ENCODE measurements around the gene TRERF1. TPM values are rescaled to one million over a fixed set of nuclear protein-coding genes. Genes with fewer than 3 reads are reported as not detected.

TRERF1 gene
- total and polyA plus RNA-seq, 2 of the 8 experiments (the other 6 are each of a cell fraction or from before 2014, with no cell fraction given) = 10.8 to 21.5 TPM

GRCh38 chr6:42349753-42350511 lies 101.8 kb downstream of the TRERF1 start:
- H3K4ac ChIP-seq (replicated peaks; ENCODE audit: insufficient read length, low read depth, low read length) = no peak overlapping the region
- H4K8ac ChIP-seq (ENCODE audit: extremely low read depth, insufficient read depth, low read length) = no peak overlapping the region
- H3K4me2 ChIP-seq (ENCODE audit: insufficient read depth in 1 of 2, low read depth in 2 of 2, low read length in 2 of 2) = no peak overlapping the region
- H2BK15ac ChIP-seq (ENCODE audit: low read length) = no peak overlapping the region
- ChIA-PET POLR2A (ENCODE audit: partially characterized antibody) (interaction anchor here (1.1 to 1.3 kb wide), 2 partner anchors 94 to 104 kb away, joined by 3 read pairs; no protein-coding TSS in a partner anchor), CTCF (ENCODE audit: partially characterized antibody) (interaction anchor here (0.8 to 2.1 kb wide), 4 partner anchors 35 to 165 kb away, joined by 3 to 8 read pairs (median 4); no protein-coding TSS in a partner anchor)
- peaks cover 1 to 3% of the 10 kb centered on the region in 2 experiments for H4K20me1 ChIP-seq (replicated peaks in 1 of 2; ENCODE audit: control insufficient read depth in 1 of 2, insufficient read depth in 2 of 2, low read length in 2 of 2)
- no peaks in the 10 kb centered on the region for H3K27me3 ChIP-seq (replicated peaks in 1 of 4; ENCODE audit: control insufficient read depth in 3 of 4, extremely low read depth in 1 of 4, insufficient read depth in 3 of 4, low read length in 3 of 4)
- no peak overlapping the region for H4K91ac ChIP-seq (replicated peaks; ENCODE audit: insufficient read length, low read length)
- no peaks in the 10 kb centered on the region for H3K9me3 ChIP-seq (ENCODE audit: insufficient read depth in 2 of 2, low read depth in 1 of 2, low read length in 1 of 2)
- peaks cover 0 to 11% of the 10 kb centered on the region in 2 experiments; a peak in 1 of 4 replicates for H3K79me2 ChIP-seq (ENCODE audit: control insufficient read depth in 1 of 2, insufficient read depth in 2 of 2, low read length in 2 of 2)
- no peaks in the 10 kb centered on the region; a peak in 1 of 8 replicates for H3K36me3 ChIP-seq (ENCODE audit: control insufficient read depth in 2 of 4, insufficient read depth in 4 of 4, low read length in 3 of 4)
- FAIRE-seq (no peak), DNase-seq (ENCODE audit: low read depth in 1 of 2, low spot score in 2 of 2) (no peak)
- 84% methylated on average over 10 of the region's 10 CpGs; no CpG with 5 or more reads in 1 of the 2 experiments for WGBS, 2 experiments (ENCODE audit: extremely low coverage in 1 of 2, insufficient coverage in 1 of 2, insufficient read length in 1 of 2, insufficient replicate concordance in 2 of 2, low coverage in 1 of 2, low lambda C conversion rate in 2 of 2, missing lambda C conversion rate in 1 of 2)
- no peak overlapping the region for H3K18ac ChIP-seq (ENCODE audit: extremely low read depth, low read length)
- H3K23me2 ChIP-seq (ENCODE audit: low read depth, low read length) = no peaks in the 10 kb centered on the region
- H2AK5ac ChIP-seq (ENCODE audit: low read depth, low read length) = no peak overlapping the region
- no peak overlapping the region for H4K5ac ChIP-seq (ENCODE audit: insufficient read length, low read depth, low read length)
- H2BK120ac ChIP-seq (replicated peaks; ENCODE audit: low read depth, low read length) = no peak overlapping the region
- H2AFZ ChIP-seq (ENCODE audit: low read length) = no peak overlapping the region
- no peak overlapping the region for H3K14ac ChIP-seq (ENCODE audit: insufficient read length)
- no peaks in the 10 kb centered on the region; the same call in 1 of the 2 replicates for H3K79me1 ChIP-seq (ENCODE audit: low read depth, low read length)
- H3K4me3 ChIP-seq (ENCODE audit: extremely low read depth in 1 of 4, insufficient read depth in 2 of 4, low read depth in 3 of 4, low read length in 4 of 4) = no peak overlapping the region
- H3K56ac ChIP-seq (replicated peaks; ENCODE audit: insufficient read length, low read depth, low read length) = no peak overlapping the region
- H2BK5ac ChIP-seq (ENCODE audit: low read depth, low read length) = no peak overlapping the region
- no peak overlapping the region for H2BK12ac ChIP-seq (ENCODE audit: low read depth, low read length)
- no peak overlapping the region for H3K23ac ChIP-seq (ENCODE audit: insufficient read length)
- no peak overlapping the region for H2BK20ac ChIP-seq (ENCODE audit: low read length)
- peaks cover 0 to 3% (median 0%) of the 10 kb centered on the region in 4 experiments; a peak in 1 of 7 replicates for H3K4me1 ChIP-seq (replicated peaks in 1 of 4; ENCODE audit: control insufficient read depth in 3 of 4, insufficient read depth in 4 of 4, low read length in 3 of 4)
- no peak overlapping the region for H3K9ac ChIP-seq (replicated peaks in 1 of 4; ENCODE audit: extremely low read depth in 1 of 4, low read depth in 3 of 4, low read length in 3 of 4)
- H3K27ac ChIP-seq (ENCODE audit: low read depth, low read length) = no peak overlapping the region
- TF ChIP-seq NRF1 (IDR thresholded peaks at IDR 0.05; ENCODE audit: low read depth, low read length) = no peak
- TF ChIP-seq YY1 (IDR thresholded peaks at IDR 0.05; ENCODE audit: low read depth, low read length) = no peak
- TF ChIP-seq KDM4A (IDR thresholded peaks at IDR 0.05; ENCODE audit: low read depth, low read length, severe bottlenecking) = no peak
- no peak for TF ChIP-seq CBX8 (IDR thresholded peaks at IDR 0.05; ENCODE audit: borderline replicate concordance, low read depth, low read length)
- TF ChIP-seq, protein P1, sequence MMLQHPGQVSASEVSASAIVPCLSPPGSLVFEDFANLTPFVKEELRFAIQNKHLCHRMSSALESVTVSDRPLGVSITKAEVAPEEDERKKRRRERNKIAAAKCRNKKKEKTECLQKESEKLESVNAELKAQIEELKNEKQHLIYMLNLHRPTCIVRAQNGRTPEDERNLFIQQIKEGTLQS (IDR thresholded peaks at IDR 0.05; ENCODE audit: insufficient read depth, low read depth, low read length) = no peak
- TF ChIP-seq SP1 (IDR thresholded peaks at IDR 0.05; ENCODE audit: low read depth, low read length) = no peak
- TF ChIP-seq BCL11A (IDR thresholded peaks at IDR 0.05; ENCODE audit: low read depth in 2 of 2, low read length in 2 of 2) = no peak
- TF ChIP-seq EGR1 (IDR thresholded peaks at IDR 0.05; ENCODE audit: borderline replicate concordance, low read depth, low read length) = no peak
- no peak for TF ChIP-seq BACH1 (IDR thresholded peaks at IDR 0.05; ENCODE audit: low read length)
- TF ChIP-seq, protein P2, sequence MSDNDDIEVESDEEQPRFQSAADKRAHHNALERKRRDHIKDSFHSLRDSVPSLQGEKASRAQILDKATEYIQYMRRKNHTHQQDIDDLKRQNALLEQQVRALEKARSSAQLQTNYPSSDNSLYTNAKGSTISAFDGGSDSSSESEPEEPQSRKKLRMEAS (IDR thresholded peaks at IDR 0.05) = no peak
- no peak for TF ChIP-seq EP300 (IDR thresholded peaks at IDR 0.05; ENCODE audit: borderline replicate concordance in 1 of 2, low read depth in 2 of 2, low read length in 2 of 2)

Data from H1 (cell line).